Common myeloid progenitor, CD34-positive (primary cell): ENCODE measurements around the gene SLC16A13.

Experiments used
- CTCF ChIA-PET: fragments of 350-600 bp; sonication (Branson Sonifier 250); formaldehyde crosslinking; loops from one replicate; lab custom pipeline; 2021; ENCODE audit warnings: antibody characterized with exemption; lab: Charles Lee
- POLR2A ChIA-PET: fragments of 350-600 bp; sonication (Branson Sonifier 250); formaldehyde crosslinking; loops from one replicate; lab custom pipeline; 2021; ENCODE audit warnings: antibody characterized with exemption; lab: Charles Lee
- DNase-seq, 3 donors: peaks; one replicate each; pipeline versions ENCODE4 v3.0.0 to v3.0.0-alpha.2; 2013
- H3K27ac ChIP-seq, 2 experiments: 1 replicate in 1 of 2; 2 replicates in 1 of 2; pipeline ENCODE4 v1.7.0; 2013; ENCODE audit warnings: inconsistent platforms in 2 of 2, low read length in 2 of 2, mild to moderate bottlenecking in 2 of 2, low read depth in 1 of 2, moderate library complexity in 1 of 2; ENCODE audit not compliant: severe bottlenecking in 2 of 2, insufficient read depth in 1 of 2, poor library complexity in 1 of 2
- H3K27me3 ChIP-seq, 5 experiments: replicated peaks in 2 of 5; 1 replicate in 3 of 5; 2 replicates in 2 of 5; pipeline versions ENCODE4 v1.6.1 to v1.7.0; 2013; ENCODE audit warnings: low read length in 4 of 5, mild to moderate bottlenecking in 2 of 5, moderate library complexity in 2 of 5, inconsistent platforms in 1 of 5; ENCODE audit not compliant: insufficient read depth in 5 of 5, control insufficient read depth in 4 of 5
- H3K36me3 ChIP-seq, 4 experiments: 1 replicate in 2 of 4; 2 replicates in 2 of 4; pipeline versions ENCODE4 v1.6.1 to v1.7.0; 2013; ENCODE audit warnings: low read length in 3 of 4, control low read depth in 1 of 4, mild to moderate bottlenecking in 1 of 4; ENCODE audit not compliant: control insufficient read depth in 4 of 4, insufficient read depth in 4 of 4
- H3K4me1 ChIP-seq, 4 experiments: 1 replicate in 3 of 4; 2 replicates in 1 of 4; pipeline versions ENCODE4 v1.6.1 to v1.7.1; 2013; ENCODE audit warnings: low read length in 3 of 4, mild to moderate bottlenecking in 3 of 4, control low read depth in 1 of 4, inconsistent platforms in 1 of 4, moderate library complexity in 1 of 4; ENCODE audit not compliant: control insufficient read depth in 4 of 4, insufficient read depth in 4 of 4; ENCODE audit errors: control extremely low read depth in 1 of 4
- H3K4me3 ChIP-seq, 7 experiments: 1 replicate in 4 of 7; 2 replicates in 3 of 7; pipeline versions ENCODE4 v1.5.1 to v1.7.0; 2013; ENCODE audit warnings: mild to moderate bottlenecking in 7 of 7, low read length in 6 of 7, moderate library complexity in 6 of 7, inconsistent platforms in 2 of 7, low read depth in 2 of 7, control low read depth in 1 of 7; ENCODE audit not compliant: insufficient read depth in 4 of 7, control insufficient read depth in 1 of 7; ENCODE audit errors: extremely low read depth in 1 of 7
- H3K9me3 ChIP-seq, 5 experiments: 1 replicate in 4 of 5; 2 replicates in 1 of 5; pipeline versions ENCODE4 v1.6.1 to v1.7.1; 2013; ENCODE audit warnings: low read length in 4 of 5, mild to moderate bottlenecking in 2 of 5, inconsistent platforms in 1 of 5, low read depth in 1 of 5, moderate library complexity in 1 of 5; ENCODE audit not compliant: control insufficient read depth in 4 of 5, insufficient read depth in 2 of 5; ENCODE audit errors: control extremely low read depth in 1 of 5
- WGBS: methylation state at CpG from one replicate; pipeline ENCODE4 v1.1.5; 2013; ENCODE audit not compliant: insufficient coverage; 5-methylcytosine and 5-hydroxymethylcytosine counted together

Gene SLC16A13

DNA sequence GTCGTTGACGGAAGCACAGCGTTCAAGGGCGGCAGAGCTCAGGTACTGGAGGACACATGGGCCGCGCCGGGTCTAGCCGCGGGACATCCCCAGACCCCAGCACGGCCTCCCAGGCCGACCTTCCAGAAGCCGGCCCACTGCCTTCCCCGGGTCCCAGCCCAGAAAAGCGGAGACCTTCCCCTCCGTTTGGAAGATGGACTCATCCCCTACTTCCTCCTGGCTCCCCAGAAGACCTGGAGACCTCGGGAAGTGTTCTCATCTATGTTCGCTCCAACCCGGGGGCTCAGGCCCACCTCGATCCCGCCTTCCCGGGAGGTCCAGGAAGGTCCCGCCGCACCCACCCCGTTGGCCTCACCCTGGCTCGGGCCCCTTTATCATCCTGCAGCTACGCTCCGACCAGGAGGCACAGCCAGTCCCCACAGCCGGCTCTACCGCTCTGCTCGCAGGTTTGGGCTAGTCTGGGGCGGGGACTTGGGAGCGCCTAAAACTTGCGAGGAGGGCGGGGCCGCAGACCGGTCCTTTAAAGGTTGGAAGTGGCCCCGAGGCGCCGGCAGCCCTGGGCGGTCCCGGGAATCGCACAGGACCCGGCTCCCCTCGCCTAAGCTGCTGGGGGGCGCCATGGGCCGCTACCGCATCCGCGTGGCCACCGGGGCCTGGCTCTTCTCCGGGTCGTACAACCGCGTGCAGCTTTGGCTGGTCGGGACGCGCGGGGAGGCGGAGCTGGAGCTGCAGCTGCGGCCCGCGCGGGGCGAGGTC lies 40.1 kb upstream of the SLC16A13 start, which contains the start of gene ALOX12:
TSS of gene ALOX12 (plus strand) at position 550 of the 756 bp plus-strand sequence. CDS start at position 619, 69 bp downstream.
- 42% methylated on average over 48 of the region's 64 CpGs for WGBS
- Histone ChIP-seq H3K27ac (peak within 1 kb of the TSS in 1 of 2 experiments; percentile 26), H3K36me3 (peaks cover 2 to 36% (median 22%) of the 10 kb centered on the region in 4 experiments), H3K4me1 (peaks cover 3 to 31% (median 18%) of the 10 kb centered on the region in 4 experiments), H3K4me3 (peak within 1 kb of the TSS in 5 of 7 experiments; percentile 15 to 61 (median 24)), H3K9me3 (no peaks in the 10 kb centered on the region), H3K27me3 (no peaks in the 10 kb centered on the region)
- ChIA-PET CTCF (interaction anchor here (0.7 to 2.5 kb wide), 7 partner anchors 9 to 153 kb away, joined by 3 to 10 read pairs (median 3); no protein-coding TSS in a partner anchor), POLR2A (interaction anchor here (0.6 to 1.0 kb wide), 2 partner anchors 62 to 253 kb away, joined by 3 to 4 read pairs; no protein-coding TSS in a partner anchor)
- peak in 1 of 3 donors; percentile 38 for DNase-seq

DNA sequence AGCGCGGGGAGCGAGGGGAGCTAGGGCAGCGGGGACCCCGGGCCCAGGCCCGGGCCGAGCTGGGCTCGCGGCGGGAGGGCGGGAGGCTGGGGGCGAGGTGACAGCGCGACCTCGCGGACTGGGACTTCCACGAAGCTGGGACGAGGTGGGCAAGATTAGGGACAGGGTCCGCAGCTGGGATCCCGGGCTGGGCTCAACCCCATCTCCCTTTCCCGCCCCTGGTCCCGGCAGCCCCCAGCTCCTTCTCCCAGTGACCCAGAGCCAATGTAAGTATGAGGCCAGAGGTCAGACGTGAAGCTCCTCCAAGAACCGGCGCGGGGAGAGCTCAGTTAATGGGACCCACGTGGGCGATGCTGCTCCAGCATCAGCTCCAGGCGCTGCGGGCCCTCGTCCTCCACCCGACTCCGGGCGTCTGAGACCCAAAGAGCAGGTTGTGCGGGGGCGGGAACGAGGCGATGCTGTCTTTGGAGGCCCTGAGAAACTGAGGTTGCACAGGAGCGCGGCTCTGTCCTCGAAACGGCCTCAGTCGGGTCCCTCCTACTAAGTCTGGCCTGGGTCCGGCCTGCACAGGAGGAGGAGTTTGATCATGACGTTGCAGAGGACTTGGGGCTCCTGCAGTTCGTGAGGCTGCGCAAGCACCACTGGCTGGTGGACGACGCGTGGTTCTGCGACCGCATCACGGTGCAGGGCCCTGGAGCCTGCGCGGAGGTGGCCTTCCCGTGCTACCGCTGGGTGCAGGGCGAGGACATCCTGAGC lies 39.4 kb upstream of the SLC16A13 start:
- POLR2A ChIA-PET: interaction anchor here (0.6 to 1.0 kb wide), 2 partner anchors 63 to 254 kb away, joined by 3 to 4 read pairs; no protein-coding TSS in a partner anchor
- Histone ChIP-seq H3K9me3 (no peaks in the 10 kb centered on the region), H3K36me3 (peaks cover 5 to 41% (median 25%) of the 10 kb centered on the region in 4 experiments), H3K4me1 (peaks cover 3 to 31% (median 18%) of the 10 kb centered on the region in 4 experiments), H3K4me3 (peak overlapping the region in 3 of 7 experiments; percentile 24 to 61 (median 58)), H3K27ac (no peak overlapping the region), H3K27me3 (no peaks in the 10 kb centered on the region)
- CTCF ChIA-PET: interaction anchor here (0.7 to 2.5 kb wide), 6 partner anchors 8 to 154 kb away, joined by 3 to 10 read pairs (median 3); no protein-coding TSS in a partner anchor
- 85% methylated on average over 57 of the region's 58 CpGs for WGBS
- no peak for DNase-seq

GRCh38 chr17:6997171-6997570 lies 38.6 kb upstream of the SLC16A13 start:
- ChIA-PET CTCF (interaction anchor here (2.5 kb wide), 1 partner anchor 83 kb away, joined by 10 read pairs; no protein-coding TSS in a partner anchor), POLR2A (no interaction called here)
- H3K36me3 ChIP-seq: peaks cover 5 to 48% (median 30%) of the 10 kb centered on the region in 4 experiments

DNA sequence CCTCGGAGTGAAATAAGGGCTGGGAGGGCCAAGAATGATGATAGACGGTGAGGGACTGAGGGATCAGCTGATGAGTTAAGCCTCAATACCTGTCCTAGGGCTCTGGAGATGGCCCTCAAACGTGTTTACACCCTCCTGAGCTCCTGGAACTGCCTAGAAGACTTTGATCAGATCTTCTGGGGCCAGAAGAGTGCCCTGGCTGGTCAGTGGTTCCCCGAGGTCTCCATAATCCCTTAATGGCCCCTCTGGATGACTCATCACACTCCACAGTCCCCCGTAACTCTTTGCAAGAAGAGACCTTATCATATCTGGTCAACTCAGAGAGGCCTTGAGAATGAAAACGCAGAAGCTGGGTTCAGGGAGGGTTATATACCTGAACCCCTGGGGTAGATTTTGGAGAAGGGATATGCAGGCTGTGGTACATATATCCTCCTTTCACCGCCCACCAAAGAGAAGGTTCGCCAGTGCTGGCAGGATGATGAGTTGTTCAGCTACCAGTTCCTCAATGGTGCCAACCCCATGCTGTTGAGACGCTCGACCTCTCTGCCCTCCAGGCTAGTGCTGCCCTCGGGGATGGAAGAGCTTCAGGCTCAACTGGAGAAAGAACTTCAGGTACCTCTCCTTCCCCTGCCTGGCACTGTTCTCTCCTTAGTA lies 36.8 kb upstream of the SLC16A13 start:
- 83% methylated on average over 8 of the region's 11 CpGs for WGBS
- POLR2A ChIA-PET: no interaction called here
- Histone ChIP-seq H3K4me1 (peaks cover 3 to 23% (median 14%) of the 10 kb centered on the region in 4 experiments), H3K27ac (no peak overlapping the region), H3K4me3 (no peak overlapping the region), H3K36me3 (peaks cover 5 to 59% (median 39%) of the 10 kb centered on the region in 4 experiments), H3K9me3 (no peaks in the 10 kb centered on the region), H3K27me3 (no peaks in the 10 kb centered on the region)
- DNase-seq: no peak
- CTCF ChIA-PET: interaction anchor here (0.6 to 14.7 kb wide), 10 partner anchors 9 to 107 kb away, joined by 3 to 266 read pairs (median 4); no protein-coding TSS in a partner anchor

More at GRCh38 chr17:6997171-6997570, 38.6 kb upstream of the SLC16A13 start:
- Histone ChIP-seq H3K27ac (no peak overlapping the region), H3K4me1 (peaks cover 3 to 31% (median 18%) of the 10 kb centered on the region in 4 experiments), H3K4me3 (no peak overlapping the region), H3K27me3 (no peaks in the 10 kb centered on the region), H3K9me3 (no peaks in the 10 kb centered on the region)
- 98% methylated on average over 5 of the region's 8 CpGs for WGBS
- no peak for DNase-seq

DNA sequence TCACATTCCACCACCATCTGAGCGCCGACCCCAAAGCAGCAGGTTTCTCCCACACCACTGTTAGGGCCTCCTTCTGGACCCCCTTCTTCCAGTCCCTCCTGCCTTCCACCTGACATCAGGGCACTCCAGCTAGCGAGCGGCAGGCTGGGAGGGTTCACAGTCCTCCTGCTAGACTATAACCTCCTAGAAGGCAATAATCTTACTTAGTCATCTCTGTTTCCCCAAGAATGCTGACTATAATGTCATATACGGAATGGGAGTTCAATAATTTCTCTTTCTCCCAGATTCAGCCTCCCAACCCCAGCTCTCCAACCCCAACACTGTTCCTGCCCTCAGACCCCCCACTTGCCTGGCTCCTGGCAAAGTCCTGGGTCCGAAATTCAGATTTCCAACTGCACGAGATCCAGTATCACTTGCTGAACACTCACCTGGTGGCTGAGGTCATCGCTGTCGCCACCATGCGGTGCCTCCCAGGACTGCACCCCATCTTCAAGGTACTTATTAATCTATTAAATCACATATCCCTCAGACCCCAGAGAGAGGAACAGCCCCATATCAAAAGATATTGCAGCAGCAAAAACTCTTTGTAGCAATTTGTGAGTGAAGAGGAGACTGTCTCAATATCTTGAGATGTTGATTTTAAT lies 34.4 kb upstream of the SLC16A13 start:
- CTCF ChIA-PET: interaction anchor here (0.8 to 14.7 kb wide), 7 partner anchors 12 to 246 kb away, joined by 3 to 266 read pairs (median 4); no protein-coding TSS in a partner anchor
- Histone ChIP-seq H3K4me1 (peaks cover 0 to 2% (median 0%) of the 10 kb centered on the region in 4 experiments), H3K4me3 (no peak overlapping the region), H3K27ac (no peak overlapping the region), H3K27me3 (no peaks in the 10 kb centered on the region), H3K36me3 (peaks cover 5 to 57% (median 38%) of the 10 kb centered on the region in 4 experiments), H3K9me3 (no peaks in the 10 kb centered on the region)
- peak; percentile 34 to 65 (median 57) for DNase-seq
- POLR2A ChIA-PET: no interaction called here
- WGBS: 93% methylated on average over 3 of the region's 10 CpGs
